Anterior cingulate cortex (tissue), 58 donors: ENCODE measurements around the gene FGF14.

Experiments used
- DNase-seq, 58 donors: peaks; one replicate each; lab custom pipeline; 2025; lab: John Stamatoyannopoulos, UW

Gene FGF14

GRCh38 chr13:102198418-102199311 lies 203.2 kb downstream of the FGF14 start:
- no peak for DNase-seq

- DNase-seq = no peak
These were observed 204.7 kb downstream of the FGF14 start for GRCh38 chr13:102197193-102197592.

- no peak for DNase-seq
These were observed 206.0 kb downstream of the FGF14 start for GRCh38 chr13:102195566-102196462.

GRCh38 chr13:102192858-102193257 lies 209.0 kb downstream of the FGF14 start:
- DNase-seq = no peak

GRCh38 chr13:102191951-102192502 lies 209.8 kb downstream of the FGF14 start:
- no peak for DNase-seq

GRCh38 chr13:102190930-102191329 lies 210.9 kb downstream of the FGF14 start:
- DNase-seq = no peak

- no peak for DNase-seq
These were observed 214.5 kb downstream of the FGF14 start for GRCh38 chr13:102187313-102187712.

- no peak for DNase-seq
These were observed 216.4 kb downstream of the FGF14 start for GRCh38 chr13:102185375-102185984.

GRCh38 chr13:102183509-102184182 lies 218.2 kb downstream of the FGF14 start:
- no peak for DNase-seq

GRCh38 chr13:102182170-102182569 lies 219.7 kb downstream of the FGF14 start:
- DNase-seq = no peak

GRCh38 chr13:102177431-102177830 lies 224.4 kb downstream of the FGF14 start:
- DNase-seq = no peak

- DNase-seq = no peak
These were observed 225.0 kb downstream of the FGF14 start for GRCh38 chr13:102176846-102177245.

GRCh38 chr13:102172406-102172805 lies 229.4 kb downstream of the FGF14 start:
- DNase-seq = no peak

- no peak for DNase-seq
These were observed 231.5 kb downstream of the FGF14 start for GRCh38 chr13:102170305-102170704.

- no peak for DNase-seq
These were observed 232.3 kb downstream of the FGF14 start for GRCh38 chr13:102169471-102170015.

- DNase-seq = peak in 1 of 58 donors; percentile 29
These were observed 249.1 kb downstream of the FGF14 start for GRCh38 chr13:102152790-102153189.

- no peak for DNase-seq
These were observed 254.5 kb downstream of the FGF14 start for GRCh38 chr13:102147353-102147752.

- no peak for DNase-seq
These were observed 256.1 kb downstream of the FGF14 start for GRCh38 chr13:102145750-102146149.

- DNase-seq = no peak
These were observed 259.4 kb downstream of the FGF14 start for GRCh38 chr13:102142473-102142826.
